Keratinocyte (primary cell): Measurements from ENCODE around the gene IFNAR1. TPM values are rescaled to one million over a fixed set of nuclear protein-coding genes. Genes with fewer than 3 reads are reported as not detected.

ENCODE experiments used
- DNase-seq: peaks from one replicate; pipeline ENCODE4 v3.0.0-alpha.2; 2011; ENCODE audit warnings: low read depth, missing footprints, low spot score
- FAIRE-seq: peaks from 2 replicates; lab custom pipeline; 2011; peaks lifted over from hg19 to GRCh38; lab: Jason Lieb, UNC
- H2AFZ ChIP-seq: 2 replicates; pipeline ENCODE4 v1.6.0; 2012; ENCODE audit warnings: low read length, control low read depth, inconsistent platforms; ENCODE audit not compliant: control insufficient read depth
- H3K27ac ChIP-seq: 2 replicates; pipeline ENCODE4 v1.5.1; 2011; ENCODE audit warnings: low read length; ENCODE audit not compliant: control insufficient read depth, insufficient read depth
- H3K27me3 ChIP-seq: 3 replicates; pipeline ENCODE4 v1.6.0; 2011; ENCODE audit warnings: low read length; ENCODE audit not compliant: control insufficient read depth, insufficient read depth; ENCODE audit errors: extremely low read depth
- H3K36me3 ChIP-seq, 2 experiments: 2 replicates in 1 of 2; 3 replicates in 1 of 2; pipeline ENCODE4 v1.5.1; 2011; ENCODE audit warnings: low read length in 2 of 2, mild to moderate bottlenecking in 1 of 2; ENCODE audit not compliant: control insufficient read depth in 2 of 2, insufficient read depth in 2 of 2; ENCODE audit errors: extremely low read depth in 1 of 2
- H3K4me1 ChIP-seq: 3 replicates; pipeline ENCODE4 v1.5.1; 2011; ENCODE audit warnings: low read length; ENCODE audit not compliant: control insufficient read depth, insufficient read depth; ENCODE audit errors: extremely low read depth
- H3K4me2 ChIP-seq: 3 replicates; pipeline ENCODE4 v1.6.0; 2011; ENCODE audit warnings: low read depth, low read length; ENCODE audit not compliant: control insufficient read depth, insufficient read depth; ENCODE audit errors: extremely low read depth
- H3K4me3 ChIP-seq, 3 experiments: fragments of 200-600 bp in 1 of 3; sonication (generic) in 1 of 3; 2 replicates in 2 of 3; 3 replicates in 1 of 3; pipeline ENCODE4 v1.5.1; 2011 to 2016; ENCODE audit warnings: low read length in 3 of 3, mild to moderate bottlenecking in 3 of 3, control low read depth in 2 of 3, inconsistent platforms in 1 of 3, low read depth in 1 of 3, mixed read lengths in 1 of 3, mixed run types in 1 of 3, moderate library complexity in 1 of 3; ENCODE audit not compliant: control insufficient read depth in 2 of 3, insufficient read depth in 2 of 3; ENCODE audit errors: extremely low read depth in 1 of 3
- H3K79me2 ChIP-seq: 2 replicates; pipeline ENCODE4 v1.6.0; 2012; ENCODE audit warnings: low read length; ENCODE audit not compliant: control insufficient read depth, insufficient read depth
- H3K9ac ChIP-seq: 3 replicates; pipeline ENCODE4 v1.6.0; 2011; ENCODE audit warnings: low read length; ENCODE audit not compliant: control insufficient read depth, insufficient read depth; ENCODE audit errors: extremely low read depth
- H3K9me1 ChIP-seq: 3 replicates; pipeline ENCODE4 v1.6.0; 2011; ENCODE audit warnings: low read length; ENCODE audit not compliant: control insufficient read depth, insufficient read depth; ENCODE audit errors: extremely low read depth
- H3K9me3 ChIP-seq: 2 replicates; pipeline ENCODE4 v1.5.1; 2012; ENCODE audit warnings: low read depth, low read length; ENCODE audit not compliant: control insufficient read depth
- H4K20me1 ChIP-seq: 3 replicates; pipeline ENCODE4 v1.6.0; 2011; ENCODE audit warnings: low read length; ENCODE audit not compliant: control insufficient read depth, insufficient read depth; ENCODE audit errors: extremely low read depth
- EZH2 ChIP-seq: IDR thresholded peaks from one replicate; pipeline ENCODE4 v1.6.1; 2012; ENCODE audit warnings: inconsistent platforms, mild to moderate bottlenecking, low read length, moderate library complexity
- dilution Hi-C: fragments of 300-500 bp; cut with MboI; formaldehyde crosslinking; loops from one replicate; pipeline ENCODE4 v1.7.0; 2020; ENCODE audit warnings: low sequenced_read_pairs; ENCODE audit not compliant: extremely low pct_ligation_motif_present
- polyA plus RNA-seq, 5 experiments: library from polyadenylated mRNA; depleted of rRNA in 3 of 5; stranded (reverse) in 3 of 5; stranded (forward) in 1 of 5; unstranded in 1 of 5; fragments of >200 nt; gene quantifications; 1 replicate in 1 of 5; 2 replicates in 3 of 5; 3 replicates in 1 of 5; pipeline versions ENCODE4 v1.2.1 to v1.2.3, GENCODE V29; 2011 to 2012; ENCODE audit warnings: missing spikeins in 2 of 5, low read depth in 1 of 5, low replicate concordance in 1 of 5
- TF ChIP-seq, protein P1 (sequence below), 3 experiments: IDR thresholded peaks in 1 of 3; conservative IDR thresholded peaks in 1 of 3; optimal IDR thresholded peaks in 1 of 3; 2 replicates in 2 of 3; 3 replicates in 1 of 3; pipeline versions ENCODE3 to v1.5.1; 2011; ENCODE audit warnings: low read length in 3 of 3, mild to moderate bottlenecking in 3 of 3, moderate library complexity in 2 of 3, control low read depth in 1 of 3, inconsistent platforms in 1 of 3; ENCODE audit not compliant: insufficient read depth in 2 of 3; ENCODE audit errors: extremely low read depth in 1 of 3

IFNAR1 gene
- polyA plus RNA-seq, 1 donor (not counting 4 experiments of a cell fraction or from before 2014, with no cell fraction given): 12.6 TPM

DNA sequence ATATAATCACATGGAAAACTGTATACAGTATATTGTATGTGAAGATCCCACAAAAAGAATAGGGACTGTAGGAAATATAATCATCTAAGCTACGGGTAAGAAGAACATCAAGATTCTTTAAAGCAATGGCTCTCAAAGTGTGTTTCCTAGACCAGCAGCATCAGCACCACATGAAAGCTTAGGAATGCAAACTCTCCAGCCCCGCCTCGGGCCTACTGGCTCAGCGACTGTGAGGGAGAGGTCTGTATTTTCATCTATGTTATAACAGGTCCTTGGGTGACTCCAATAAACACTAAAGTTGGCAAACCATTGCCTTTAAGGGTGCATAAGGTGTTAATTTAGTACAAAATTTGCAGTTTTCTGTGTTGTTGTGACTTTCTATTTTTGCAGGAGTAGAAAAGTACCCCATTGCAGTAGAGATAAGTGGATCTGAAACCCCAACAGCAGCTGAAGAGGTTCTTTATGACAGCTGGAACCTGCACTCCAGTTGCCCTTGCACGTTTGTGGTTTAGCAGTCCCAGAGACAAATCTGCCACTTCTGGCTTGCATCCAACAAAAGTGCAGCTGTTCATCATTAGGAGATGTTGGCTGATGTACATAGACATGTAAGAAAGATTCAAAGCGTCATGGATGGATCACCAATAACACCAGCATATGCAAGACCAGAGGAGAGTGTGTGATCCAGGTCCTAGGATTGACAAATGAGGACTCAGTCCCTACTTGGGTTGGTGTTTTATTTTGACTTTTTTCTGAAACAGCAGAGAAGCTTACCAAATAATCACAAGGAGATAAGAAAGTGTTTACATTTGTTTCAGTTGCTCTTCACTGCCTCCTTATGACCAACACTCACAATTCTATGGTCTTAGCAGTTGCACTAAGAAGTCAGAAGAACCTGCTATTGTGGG is 15.9 kb upstream of the IFNAR1 start:
- Histone ChIP-seq H2AFZ (no peak overlapping the region), H3K4me3 (no peak overlapping the region), H3K4me2 (no peak overlapping the region), H3K27me3 (no peaks in the 10 kb centered on the region), H3K9ac (no peak overlapping the region), H3K27ac (no peak overlapping the region), H3K9me1 (no peaks in the 10 kb centered on the region), H3K36me3 (no peaks in the 10 kb centered on the region), H3K9me3 (no peaks in the 10 kb centered on the region), H3K4me1 (no peaks in the 10 kb centered on the region), H4K20me1 (no peaks in the 10 kb centered on the region), H3K79me2 (no peaks in the 10 kb centered on the region)
- TF ChIP-seq, protein P1, sequence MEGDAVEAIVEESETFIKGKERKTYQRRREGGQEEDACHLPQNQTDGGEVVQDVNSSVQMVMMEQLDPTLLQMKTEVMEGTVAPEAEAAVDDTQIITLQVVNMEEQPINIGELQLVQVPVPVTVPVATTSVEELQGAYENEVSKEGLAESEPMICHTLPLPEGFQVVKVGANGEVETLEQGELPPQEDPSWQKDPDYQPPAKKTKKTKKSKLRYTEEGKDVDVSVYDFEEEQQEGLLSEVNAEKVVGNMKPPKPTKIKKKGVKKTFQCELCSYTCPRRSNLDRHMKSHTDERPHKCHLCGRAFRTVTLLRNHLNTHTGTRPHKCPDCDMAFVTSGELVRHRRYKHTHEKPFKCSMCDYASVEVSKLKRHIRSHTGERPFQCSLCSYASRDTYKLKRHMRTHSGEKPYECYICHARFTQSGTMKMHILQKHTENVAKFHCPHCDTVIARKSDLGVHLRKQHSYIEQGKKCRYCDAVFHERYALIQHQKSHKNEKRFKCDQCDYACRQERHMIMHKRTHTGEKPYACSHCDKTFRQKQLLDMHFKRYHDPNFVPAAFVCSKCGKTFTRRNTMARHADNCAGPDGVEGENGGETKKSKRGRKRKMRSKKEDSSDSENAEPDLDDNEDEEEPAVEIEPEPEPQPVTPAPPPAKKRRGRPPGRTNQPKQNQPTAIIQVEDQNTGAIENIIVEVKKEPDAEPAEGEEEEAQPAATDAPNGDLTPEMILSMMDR (optimal IDR thresholded peaks at IDR 0.05 in 1 of 3, IDR thresholded peaks at IDR 0.05 in 1 of 3, conservative IDR thresholded peaks at IDR 0.05 in 1 of 3; ENCODE audit: extremely low read depth in 1 of 3, insufficient read depth in 2 of 3, low read length in 3 of 3): no peak
- no peak for TF ChIP-seq EZH2
- dilution Hi-C loops: no loop called here
- no peak for DNase-seq
- FAIRE-seq: no peak

DNA sequence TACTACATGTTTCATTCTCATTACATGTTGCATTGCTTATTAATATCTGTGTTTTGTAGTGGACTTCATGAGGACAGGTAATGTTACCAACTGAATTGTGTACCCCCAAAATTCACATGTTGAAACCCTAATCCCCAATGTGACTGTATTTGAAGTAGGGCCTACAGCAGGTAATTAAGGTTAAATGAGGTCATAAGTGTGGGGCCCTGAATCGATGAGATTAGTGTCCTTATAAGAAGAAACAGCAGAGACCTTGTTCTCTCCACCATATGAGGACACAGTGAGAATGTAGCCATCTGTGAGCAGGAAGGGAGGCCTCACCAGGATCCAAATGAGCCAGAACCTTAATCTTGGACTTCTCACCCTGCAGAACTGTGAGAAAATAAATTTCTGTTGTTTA is 15.0 kb upstream of the IFNAR1 start:
- FAIRE-seq: no peak
- no peak overlapping the region for H2AFZ ChIP-seq
- dilution Hi-C loops: no loop called here

More for the DNA sequence above, 15.0 kb upstream of the IFNAR1 start:
- no peaks in the 10 kb centered on the region for H3K9me1 ChIP-seq
- no peaks in the 10 kb centered on the region for H3K9me3 ChIP-seq
- H3K4me2 ChIP-seq: no peak overlapping the region
- DNase-seq: no peak
- H3K36me3 ChIP-seq: no peaks in the 10 kb centered on the region
- no peaks in the 10 kb centered on the region for H3K79me2 ChIP-seq
- H3K4me3 ChIP-seq: no peak overlapping the region
- H3K9ac ChIP-seq: no peak overlapping the region
- no peak overlapping the region for H3K27ac ChIP-seq
- no peaks in the 10 kb centered on the region for H3K4me1 ChIP-seq
- no peaks in the 10 kb centered on the region for H4K20me1 ChIP-seq
- H3K27me3 ChIP-seq: no peaks in the 10 kb centered on the region
- TF ChIP-seq EZH2: no peak
- TF ChIP-seq, protein P1 (optimal IDR thresholded peaks at IDR 0.05 in 1 of 3, IDR thresholded peaks at IDR 0.05 in 1 of 3, conservative IDR thresholded peaks at IDR 0.05 in 1 of 3; ENCODE audit: extremely low read depth in 1 of 3, insufficient read depth in 2 of 3, low read length in 3 of 3): no peak
